H9 (cell line): ENCODE data around the gene DOCK9. TPM values are rescaled to one million over a fixed set of nuclear protein-coding genes. Genes with fewer than 3 reads are reported as not detected.

ENCODE experiments used
- DNase-seq: peaks from one replicate; pipeline ENCODE4 v3.0.0-alpha.2; 2017
- H2AFZ ChIP-seq: one replicate; pipeline ENCODE4 v1.6.1; 2013; ENCODE audit warnings: mild to moderate bottlenecking, low read length, control low read depth, moderate library complexity
- H2AK5ac ChIP-seq: 2 replicates; pipeline ENCODE4 v1.6.1; 2013; ENCODE audit warnings: low read length, control low read depth, mixed read lengths; ENCODE audit not compliant: insufficient read length
- H2BK120ac ChIP-seq: one replicate; pipeline ENCODE4 v1.6.1; 2013; ENCODE audit warnings: low read depth, mild to moderate bottlenecking, low read length, control low read depth, inconsistent platforms; ENCODE audit not compliant: poor library complexity, severe bottlenecking
- H2BK12ac ChIP-seq: 2 replicates; pipeline ENCODE4 v1.6.1; 2013; ENCODE audit warnings: low read length, control low read depth, mixed read lengths, low read depth; ENCODE audit not compliant: insufficient read length
- H2BK15ac ChIP-seq: 2 replicates; pipeline ENCODE4 v1.6.1; 2013; ENCODE audit warnings: low read depth, low read length, control low read depth
- H2BK20ac ChIP-seq: one replicate; pipeline ENCODE4 v1.6.1; 2013; ENCODE audit warnings: low read depth, mild to moderate bottlenecking, low read length, control low read depth, inconsistent platforms; ENCODE audit not compliant: poor library complexity, severe bottlenecking
- H2BK5ac ChIP-seq: 2 replicates; pipeline ENCODE4 v1.6.1; 2013; ENCODE audit warnings: low read length, control low read depth, mixed read lengths; ENCODE audit not compliant: insufficient read length
- H3K14ac ChIP-seq: 2 replicates; pipeline ENCODE4 v1.6.1; 2013; ENCODE audit warnings: low read length, control low read depth; ENCODE audit not compliant: insufficient read depth
- H3K18ac ChIP-seq: 2 replicates; pipeline ENCODE4 v1.6.1; 2013; ENCODE audit warnings: low read depth, mild to moderate bottlenecking, mixed read lengths, low read length, control low read depth; ENCODE audit not compliant: insufficient read length
- H3K23ac ChIP-seq: 2 replicates; pipeline ENCODE4 v1.6.1; 2013; ENCODE audit warnings: low read length, control low read depth, mixed read lengths, low read depth; ENCODE audit not compliant: insufficient read length
- H3K23me2 ChIP-seq: 2 replicates; pipeline ENCODE4 v1.6.1; 2013; ENCODE audit warnings: low read depth, mild to moderate bottlenecking, mixed read lengths, low read length, control low read depth; ENCODE audit not compliant: insufficient read length, poor library complexity, severe bottlenecking
- H3K27ac ChIP-seq: 2 replicates; pipeline ENCODE4 v1.5.1; 2013; ENCODE audit warnings: low read length, control low read depth, mixed read lengths, low read depth; ENCODE audit not compliant: insufficient read length
- H3K27me3 ChIP-seq: 2 replicates; pipeline ENCODE4 v1.6.1; 2013; ENCODE audit warnings: low read length, control low read depth, inconsistent platforms; ENCODE audit not compliant: insufficient read depth
- H3K4ac ChIP-seq: 2 replicates; pipeline ENCODE4 v1.6.1; 2013; ENCODE audit warnings: low read depth, mild to moderate bottlenecking, control low read depth, inconsistent platforms, low read length, moderate library complexity
- H3K4me1 ChIP-seq: 2 replicates; pipeline ENCODE4 v1.6.1; 2013; ENCODE audit warnings: low read length, control low read depth, inconsistent platforms; ENCODE audit not compliant: insufficient read depth
- H3K4me2 ChIP-seq: 2 replicates; pipeline ENCODE4 v1.6.1; 2013; ENCODE audit warnings: low read length, control low read depth, mixed read lengths; ENCODE audit not compliant: insufficient read length, insufficient read depth
- H3K56ac ChIP-seq: 2 replicates; pipeline ENCODE4 v1.6.1; 2013; ENCODE audit warnings: low read depth, mild to moderate bottlenecking, mixed read lengths, low read length, control low read depth; ENCODE audit not compliant: insufficient read length
- H3K79me1 ChIP-seq: 2 replicates; pipeline ENCODE4 v1.6.1; 2013; ENCODE audit warnings: low read depth, mild to moderate bottlenecking, moderate library complexity, low read length, control low read depth, inconsistent platforms; ENCODE audit not compliant: insufficient read depth, poor library complexity, severe bottlenecking
- H3K79me2 ChIP-seq: 2 replicates; pipeline ENCODE4 v1.6.1; 2013; ENCODE audit warnings: low read length, control low read depth, inconsistent platforms; ENCODE audit not compliant: insufficient read depth
- H3K9ac ChIP-seq: 2 replicates; pipeline ENCODE4 v1.6.1; 2013; ENCODE audit warnings: low read length, control low read depth, mixed read lengths; ENCODE audit not compliant: insufficient read length; ENCODE audit errors: extremely low read depth
- H3K9me3 ChIP-seq: one replicate; pipeline ENCODE4 v1.6.1; 2013; ENCODE audit warnings: low read depth, low read length, inconsistent platforms; ENCODE audit not compliant: control insufficient read depth
- H3T11ph ChIP-seq: one replicate; pipeline ENCODE4 v1.6.1; 2013; ENCODE audit warnings: mild to moderate bottlenecking, low read length, control low read depth, inconsistent platforms
- H4K20me1 ChIP-seq: one replicate; pipeline ENCODE4 v1.6.1; 2013; ENCODE audit not compliant: control insufficient read depth, insufficient read length, insufficient read depth
- H4K5ac ChIP-seq: 2 replicates; pipeline ENCODE4 v1.6.1; 2013; ENCODE audit warnings: low read depth, mild to moderate bottlenecking, mixed read lengths, low read length, control low read depth; ENCODE audit not compliant: insufficient read length
- H4K8ac ChIP-seq: replicated peaks from 2 replicates; pipeline ENCODE4 v1.6.1; 2013; ENCODE audit warnings: low read length, control low read depth, mixed read lengths, low read depth; ENCODE audit not compliant: insufficient read length
- H4K91ac ChIP-seq: 2 replicates; pipeline ENCODE4 v1.6.1; 2013; ENCODE audit warnings: low read depth, mild to moderate bottlenecking, moderate library complexity, mixed read lengths, low read length, control low read depth; ENCODE audit not compliant: insufficient read length
- H3K27ac Mint-ChIP-seq, 3 experiments: 2 replicates in 2 of 3; 3 replicates in 1 of 3; pipeline ENCODE4 v1.8.0; 2020 to 2021; ENCODE audit warnings: mixed read lengths in 3 of 3, mild to moderate bottlenecking in 1 of 3, moderate library complexity in 1 of 3
- H3K27me3 Mint-ChIP-seq: 2 replicates; pipeline ENCODE4 v1.8.0; 2021; ENCODE audit warnings: low read depth, mild to moderate bottlenecking, moderate library complexity, mixed read lengths
- H3K36me3 Mint-ChIP-seq, 3 experiments: 2 replicates in 2 of 3; 3 replicates in 1 of 3; pipeline ENCODE4 v1.8.0; 2020 to 2021; ENCODE audit warnings: low read depth in 3 of 3, mixed read lengths in 3 of 3; ENCODE audit not compliant: insufficient read depth in 1 of 3
- H3K4me1 Mint-ChIP-seq, 2 experiments: 2 replicates each; pipeline ENCODE4 v1.8.0; 2020; ENCODE audit warnings: mixed read lengths in 2 of 2
- H3K4me3 Mint-ChIP-seq, 2 experiments: 2 replicates in 1 of 2; 3 replicates in 1 of 2; pipeline ENCODE4 v1.8.0; 2020 to 2021; ENCODE audit warnings: mild to moderate bottlenecking in 2 of 2, mixed read lengths in 2 of 2, moderate library complexity in 1 of 2
- H3K9me3 Mint-ChIP-seq, 2 experiments: 2 replicates in 1 of 2; 3 replicates in 1 of 2; pipeline ENCODE4 v1.8.0; 2020; ENCODE audit warnings: mild to moderate bottlenecking in 2 of 2, mixed read lengths in 2 of 2, moderate library complexity in 1 of 2
- CTCF ChIP-seq: fragments of 200-600 bp; sonication (generic); conservative IDR thresholded peaks from 3 replicates; pipeline ENCODE4 v1.8.0; 2021; ENCODE audit warnings: antibody characterized with exemption, mild to moderate bottlenecking
- WGBS: extraction: QIAGEN DNeasy Blood & Tissue Kit; methylation state at CpG from one replicate; pipeline ENCODE4 v1.1.7; 2013; ENCODE audit warnings: missing lambda C conversion rate, low lambda C conversion rate, mixed read lengths; ENCODE audit not compliant: insufficient read length; ENCODE audit errors: extremely low coverage; 5-methylcytosine and 5-hydroxymethylcytosine counted together
- total RNA-seq: library from RNA; stranded (reverse); gene quantifications from 2 replicates; pipeline ENCODE4 v1.2.1, GENCODE V29; 2021

Gene DOCK9
- total RNA-seq, 1 experiment from 2014 or later, result 23.0 TPM

GRCh38 chr13:98972627-98973026 lies 5.2 kb downstream of the DOCK9 start:
- Histone ChIP-seq H3K79me2 (no peaks in the 10 kb centered on the region), H2BK15ac (no peak overlapping the region), H3K9ac (no peak overlapping the region), H3K4me2 (no peak overlapping the region), H3K23ac (no peak overlapping the region), H3K4me1 (peaks cover 7% of the 10 kb centered on the region; the same call in 1 of the 2 replicates), H3T11ph (no peak overlapping the region), H4K20me1 (no peaks in the 10 kb centered on the region), H3K56ac (no peak overlapping the region), H2BK12ac (no peak overlapping the region), H3K14ac (no peak overlapping the region), H2BK120ac (no peak overlapping the region), H2BK5ac (no peak overlapping the region), H2AFZ (no peak overlapping the region), H4K8ac (no peak overlapping the region), H2AK5ac (no peak overlapping the region), H3K27ac (no peak overlapping the region), H2BK20ac (no peak overlapping the region), H3K4ac (no peak overlapping the region), H4K5ac (no peak overlapping the region), H3K27me3 (no peaks in the 10 kb centered on the region), H3K23me2 (no peaks in the 10 kb centered on the region), H4K91ac (no peak overlapping the region), H3K79me1 (no peaks in the 10 kb centered on the region), H3K18ac (no peak overlapping the region), H3K9me3 (no peaks in the 10 kb centered on the region)
- no peak for DNase-seq
- peak overlapping the region in 1 of 3 experiments; percentile 40; a peak in 2 of 7 replicates for H3K27ac Mint-ChIP-seq
- no peaks in the 10 kb centered on the region for H3K9me3 Mint-ChIP-seq
- no peak overlapping the region for H3K4me3 Mint-ChIP-seq
- H3K4me1 Mint-ChIP-seq, result peaks cover 31 to 32% of the 10 kb centered on the region in 2 experiments
- no CpG with 5 or more reads among the region's 4 CpGs for whole genome bisulfite sequencing
- H3K27me3 Mint-ChIP-seq, result no peaks in the 10 kb centered on the region
- no peak for TF ChIP-seq CTCF
- no peaks in the 10 kb centered on the region for H3K36me3 Mint-ChIP-seq
